Activated gamma-delta T cell treated with anti-CD3 and anti-CD28 coated beads, Interleukin-2, amount 50 U/mL, for 16 hours (primary cell): ENCODE measurements around the gene FOXA2.
"Not testable (repeated sequence)": the region's sequence is repeated elsewhere in the genome, so short reads cannot be mapped to it uniquely, and the experiment has no call there.

Experiments
- DNase-seq: peaks from one replicate; pipeline ENCODE4 v3.0.0-alpha.2; 2020; ENCODE audit warnings: low read depth

Gene FOXA2

GRCh38 chr20:22567944-22568871 is 16.2 kb downstream of the FOXA2 start:
- DNase-seq: no peak

- DNase-seq: no peak
Measured at GRCh38 chr20:22566876-22567658, 17.3 kb downstream of the FOXA2 start.

- no peak for DNase-seq
Measured at GRCh38 chr20:22563062-22563965, 21.1 kb downstream of the FOXA2 start.

GRCh38 chr20:22562620-22563019 is 21.8 kb downstream of the FOXA2 start:
- no peak for DNase-seq

GRCh38 chr20:22561965-22562577 is 22.3 kb downstream of the FOXA2 start:
- DNase-seq: no peak

GRCh38 chr20:22560817-22561216 is 23.6 kb downstream of the FOXA2 start:
- DNase-seq: no peak

- no peak for DNase-seq
Measured at GRCh38 chr20:22559711-22560318, 24.6 kb downstream of the FOXA2 start.

- DNase-seq: no peak
Measured at GRCh38 chr20:22557403-22558276, 26.7 kb downstream of the FOXA2 start.

GRCh38 chr20:22556565-22557056 is 27.8 kb downstream of the FOXA2 start:
- DNase-seq: no peak

- no peak for DNase-seq
Measured at GRCh38 chr20:22555791-22556564, 28.4 kb downstream of the FOXA2 start.

- no peak for DNase-seq
Measured at GRCh38 chr20:22554391-22554790, 30.0 kb downstream of the FOXA2 start.

- not testable (repeated sequence) for DNase-seq
Measured at GRCh38 chr20:22550514-22550913, 33.9 kb downstream of the FOXA2 start.

- DNase-seq: no peak
Measured at GRCh38 chr20:22548040-22548439, 36.3 kb downstream of the FOXA2 start.

- no peak for DNase-seq
Measured at GRCh38 chr20:22546344-22546743, 38.0 kb downstream of the FOXA2 start.

GRCh38 chr20:22545045-22545444 is 39.3 kb downstream of the FOXA2 start:
- no peak for DNase-seq

- DNase-seq: no peak
Measured at GRCh38 chr20:22544462-22544861, 39.9 kb downstream of the FOXA2 start.

- DNase-seq: no peak
Measured at GRCh38 chr20:22542427-22542826, 41.9 kb downstream of the FOXA2 start.

GRCh38 chr20:22540832-22541231 is 43.5 kb downstream of the FOXA2 start:
- no peak for DNase-seq
